NT2/D1 (cell line): ENCODE measurements around the gene GOLT1B.

Experiments
- SUZ12 ChIP-seq: IDR thresholded peaks from 2 replicates; pipeline ENCODE4 v1.6.1; 2011; ENCODE audit not compliant: insufficient read length, insufficient read depth; ENCODE audit errors: extremely low read depth
- YY1 ChIP-seq: IDR thresholded peaks from 2 replicates; pipeline ENCODE4 v1.6.1; 2011; ENCODE audit not compliant: insufficient read length, insufficient read depth
- ZNF274 ChIP-seq: IDR thresholded peaks from 2 replicates; pipeline ENCODE4 v1.6.1; 2011; ENCODE audit warnings: mild to moderate bottlenecking, low read depth, low read length

DNA sequence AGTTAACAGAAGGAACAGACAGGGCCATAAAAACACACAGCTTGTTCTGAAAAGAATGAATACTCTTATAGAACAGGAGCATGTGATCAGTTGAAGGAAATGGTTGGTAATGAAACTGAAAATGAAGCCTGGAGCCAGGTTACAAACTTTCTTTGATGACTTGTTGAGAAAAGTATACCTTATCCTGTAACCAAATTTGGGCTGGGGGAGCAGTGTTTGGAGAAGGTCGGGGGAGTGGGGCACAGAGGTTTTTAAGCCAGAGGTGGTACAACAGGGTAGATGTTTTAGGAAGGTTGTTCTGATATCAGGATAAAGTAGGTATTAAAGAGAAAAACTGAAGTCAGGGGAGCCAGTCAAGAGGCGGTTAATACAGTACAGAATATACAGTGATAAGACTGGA lies 8.2 kb downstream of the GOLT1B start:
- TF ChIP-seq ZNF274 (no peak), YY1 (no peak), SUZ12 (no peak)
